ENCODE results near the gene RAB11FIP3. TPM values are rescaled to one million over a fixed set of nuclear protein-coding genes. Genes with fewer than 3 reads are reported as not detected.

The RAB11FIP3 gene
- total RNA-seq, 1 experiment from 2014 or later = 38.4 TPM

- Histone ChIP-seq H3K27ac (no peak overlapping the region), H3K4me1 (replicated peaks; ENCODE audit: insufficient read depth) (no peaks in the 10 kb centered on the region), H3K4me3 (no peak overlapping the region), H4K20me1 (ENCODE audit: insufficient read depth) (peaks cover 17% of the 10 kb centered on the region), H3K79me2 (ENCODE audit: low read depth) (peaks cover 3% of the 10 kb centered on the region; the same call in 1 of the 2 replicates), H3K9me2 (ENCODE audit: insufficient read depth) (no peaks in the 10 kb centered on the region), H3F3A (ENCODE audit: insufficient read depth, low read depth) (no peaks in the 10 kb centered on the region), H2AFZ (no peak overlapping the region), H3K4me2 (no peak overlapping the region), H3K36me3 (ENCODE audit: low read depth) (no peaks in the 10 kb centered on the region), H3K27me3 (ENCODE audit: insufficient read depth, low read depth) (no peaks in the 10 kb centered on the region), H3K9me3 (ENCODE audit: insufficient read depth, low read depth) (no peaks in the 10 kb centered on the region)
- DNase-seq = no peak
- ChIA-PET CTCF (no interaction called here), POLR2A (ENCODE audit: unreplicated experiment) (no interaction called here)
- BruUV-seq (replicated peaks) = no TSS peak
- intact Hi-C loops (cut with micrococcal nuclease; ENCODE audit: unreplicated experiment) = no loop called here
- TF ChIP-seq, protein P1, sequence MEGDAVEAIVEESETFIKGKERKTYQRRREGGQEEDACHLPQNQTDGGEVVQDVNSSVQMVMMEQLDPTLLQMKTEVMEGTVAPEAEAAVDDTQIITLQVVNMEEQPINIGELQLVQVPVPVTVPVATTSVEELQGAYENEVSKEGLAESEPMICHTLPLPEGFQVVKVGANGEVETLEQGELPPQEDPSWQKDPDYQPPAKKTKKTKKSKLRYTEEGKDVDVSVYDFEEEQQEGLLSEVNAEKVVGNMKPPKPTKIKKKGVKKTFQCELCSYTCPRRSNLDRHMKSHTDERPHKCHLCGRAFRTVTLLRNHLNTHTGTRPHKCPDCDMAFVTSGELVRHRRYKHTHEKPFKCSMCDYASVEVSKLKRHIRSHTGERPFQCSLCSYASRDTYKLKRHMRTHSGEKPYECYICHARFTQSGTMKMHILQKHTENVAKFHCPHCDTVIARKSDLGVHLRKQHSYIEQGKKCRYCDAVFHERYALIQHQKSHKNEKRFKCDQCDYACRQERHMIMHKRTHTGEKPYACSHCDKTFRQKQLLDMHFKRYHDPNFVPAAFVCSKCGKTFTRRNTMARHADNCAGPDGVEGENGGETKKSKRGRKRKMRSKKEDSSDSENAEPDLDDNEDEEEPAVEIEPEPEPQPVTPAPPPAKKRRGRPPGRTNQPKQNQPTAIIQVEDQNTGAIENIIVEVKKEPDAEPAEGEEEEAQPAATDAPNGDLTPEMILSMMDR (conservative IDR thresholded peaks at IDR 0.05) = no peak
- no peak for TF ChIP-seq EZH2 (IDR thresholded peaks at IDR 0.05; ENCODE audit: low read depth)
These were observed 124.3 kb downstream of the RAB11FIP3 start for GRCh38 chr16:549544-550263.

- no peak overlapping the region for H3K4me2 ChIP-seq
- no TSS peak for BruUV-seq (replicated peaks)
- no peaks in the 10 kb centered on the region for H3K9me2 ChIP-seq (ENCODE audit: insufficient read depth)
- TF ChIP-seq, protein P1 (conservative IDR thresholded peaks at IDR 0.05) = no peak
- no peak for TF ChIP-seq EZH2 (IDR thresholded peaks at IDR 0.05; ENCODE audit: low read depth)
- POLR2A ChIA-PET (ENCODE audit: unreplicated experiment) = interaction anchor here (0.7 kb wide), 1 partner anchor 209 kb away, joined by 15 read pairs; no protein-coding TSS in a partner anchor
- H3K27ac ChIP-seq = no peak overlapping the region
- no peaks in the 10 kb centered on the region for H3K79me2 ChIP-seq (ENCODE audit: low read depth)
- no peaks in the 10 kb centered on the region for H3K27me3 ChIP-seq (ENCODE audit: insufficient read depth, low read depth)
- no peak overlapping the region for H2AFZ ChIP-seq
- intact Hi-C loops (cut with micrococcal nuclease; ENCODE audit: unreplicated experiment) = no loop called here
- peaks cover 3% of the 10 kb centered on the region for H4K20me1 ChIP-seq (ENCODE audit: insufficient read depth)
- DNase-seq = no peak
- H3K9me3 ChIP-seq (ENCODE audit: insufficient read depth, low read depth) = no peaks in the 10 kb centered on the region
- CTCF ChIA-PET = no interaction called here
- no peak overlapping the region for H3K4me3 ChIP-seq
- no peaks in the 10 kb centered on the region for H3K36me3 ChIP-seq (ENCODE audit: low read depth)
- no peaks in the 10 kb centered on the region for H3F3A ChIP-seq (ENCODE audit: insufficient read depth, low read depth)
- H3K4me1 ChIP-seq (replicated peaks; ENCODE audit: insufficient read depth) = no peaks in the 10 kb centered on the region
These were observed 125.8 kb downstream of the RAB11FIP3 start for GRCh38 chr16:551210-551609.

DNA sequence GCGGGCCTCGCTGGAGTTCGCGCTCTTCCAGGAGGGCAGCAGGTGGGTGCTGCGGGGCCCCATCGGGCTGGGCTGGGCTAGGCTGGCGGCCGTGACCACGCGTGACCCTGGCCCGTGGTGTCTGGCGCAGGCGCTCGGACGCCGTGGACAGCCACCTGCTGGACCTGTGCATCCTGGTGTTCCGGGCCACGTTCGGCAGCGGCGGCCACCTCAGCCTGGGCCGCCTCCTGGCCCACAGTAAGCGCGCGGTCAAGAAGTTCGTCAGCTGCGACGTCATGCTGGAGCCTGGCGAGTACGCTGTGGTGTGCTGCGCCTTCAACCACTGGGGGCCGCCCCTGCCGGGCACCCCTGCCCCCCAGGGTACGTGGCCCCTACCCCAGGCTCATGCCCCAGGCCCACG lies 126.7 kb downstream of the RAB11FIP3 start:
- Histone ChIP-seq H3K36me3 (ENCODE audit: low read depth) (no peaks in the 10 kb centered on the region), H3K9me2 (ENCODE audit: insufficient read depth) (no peaks in the 10 kb centered on the region), H3K4me1 (replicated peaks; ENCODE audit: insufficient read depth) (no peaks in the 10 kb centered on the region), H4K20me1 (ENCODE audit: insufficient read depth) (no peaks in the 10 kb centered on the region), H3K9me3 (ENCODE audit: insufficient read depth, low read depth) (no peaks in the 10 kb centered on the region), H2AFZ (no peak overlapping the region), H3K27me3 (ENCODE audit: insufficient read depth, low read depth) (no peaks in the 10 kb centered on the region), H3K79me2 (ENCODE audit: low read depth) (no peaks in the 10 kb centered on the region), H3K4me2 (no peak overlapping the region), H3K27ac (no peak overlapping the region), H3F3A (ENCODE audit: insufficient read depth, low read depth) (no peaks in the 10 kb centered on the region), H3K4me3 (no peak overlapping the region)
- intact Hi-C loops (cut with micrococcal nuclease; ENCODE audit: unreplicated experiment) = no loop called here
- POLR2A ChIA-PET (ENCODE audit: unreplicated experiment) = no interaction called here
- CTCF ChIA-PET = interaction anchor here (0.7 kb wide), 1 partner anchor 532 kb away, joined by 11 read pairs; no protein-coding TSS in a partner anchor
- no peak for DNase-seq
- BruUV-seq (replicated peaks) = no TSS peak
- TF ChIP-seq, protein P1 (conservative IDR thresholded peaks at IDR 0.05) = no peak
- no peak for TF ChIP-seq EZH2 (IDR thresholded peaks at IDR 0.05; ENCODE audit: low read depth)

Data from PC-9 (cell line).